BJ (cell line): Measurements from ENCODE around the gene FOXP1. TPM values are rescaled to one million over a fixed set of nuclear protein-coding genes. Genes with fewer than 3 reads are reported as not detected.

Source experiments
- CTCF ChIA-PET: fragments of 350-600 bp; formaldehyde crosslinking; extraction: SDS; loops from one replicate; lab custom pipeline; 2021; ENCODE audit warnings: antibody characterized with exemption, inconsistent platforms; lab: Yijun Ruan, JAX
- POLR2A ChIA-PET: fragments of 300-600 bp; sonication (Branson Sonifier 250); formaldehyde crosslinking; extraction: SDS; loops from one replicate; lab custom pipeline; 2021; ENCODE audit warnings: antibody characterized with exemption; lab: Charles Lee
- DNase-seq: peaks from one replicate; pipeline ENCODE4 v3.0.0-alpha.2; 2011; ENCODE audit warnings: low read depth
- H3K27me3 ChIP-seq: 2 replicates; pipeline ENCODE4 v1.6.0; 2011; ENCODE audit warnings: low read length; ENCODE audit not compliant: control insufficient read depth, insufficient read depth
- H3K36me3 ChIP-seq: 2 replicates; pipeline ENCODE4 v1.5.1; 2011; ENCODE audit warnings: low read length; ENCODE audit not compliant: control insufficient read depth, insufficient read depth
- H3K4me3 ChIP-seq: 2 replicates; pipeline ENCODE4 v1.5.1; 2011; ENCODE audit warnings: low read depth, mild to moderate bottlenecking, control low read depth, low read length
- polyA plus RNA-seq: library from polyadenylated mRNA; depleted of rRNA; stranded (reverse); fragments of >200 nt; gene quantifications from 2 replicates; pipeline ENCODE4 v1.2.3, GENCODE V29; 2011
- TF ChIP-seq, protein P1 (sequence below): IDR thresholded peaks from 2 replicates; pipeline ENCODE4 v1.5.1; 2011; ENCODE audit warnings: low read depth, mild to moderate bottlenecking, control low read depth, inconsistent platforms, low read length, moderate library complexity; ENCODE audit not compliant: insufficient read depth

Gene FOXP1
- polyA plus RNA-seq, 1 experiment = 37.0 TPM

DNA sequence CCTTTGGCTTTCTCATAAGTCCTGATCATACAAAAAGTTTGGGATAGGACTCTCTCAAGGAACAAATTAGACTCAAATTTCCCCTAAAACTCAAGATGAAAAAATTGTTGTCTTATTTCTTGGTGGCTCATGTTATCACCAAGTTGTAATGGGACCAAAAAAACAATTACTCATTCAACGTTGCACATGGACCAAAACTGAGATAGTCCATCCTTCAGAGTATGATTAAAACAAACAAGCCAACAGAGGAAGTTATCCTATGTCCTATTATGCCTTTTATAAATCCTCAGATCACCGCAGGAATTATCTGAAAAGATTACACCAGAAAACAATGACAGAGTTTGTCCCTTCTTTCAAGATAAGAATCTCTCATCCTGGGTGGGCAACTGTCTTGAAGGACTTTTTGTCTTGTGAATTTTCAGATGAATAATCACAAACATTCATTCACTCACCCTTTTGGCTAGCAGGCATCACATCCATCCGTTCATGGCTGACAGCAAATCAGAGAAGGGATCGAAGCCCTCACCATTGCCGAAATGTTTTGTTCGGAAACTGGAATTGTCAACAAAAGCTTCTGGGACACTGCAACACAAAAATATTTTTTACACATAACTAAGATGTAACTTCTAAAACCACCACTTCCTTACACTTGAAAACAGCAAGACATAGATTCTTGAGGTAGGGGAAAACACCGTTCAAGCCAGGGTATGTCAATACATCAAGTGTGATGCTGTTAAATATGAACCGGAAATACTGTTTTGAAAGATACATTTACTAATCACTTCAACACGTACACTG, 90.4 kb downstream of the FOXP1 start:
- ChIA-PET CTCF (no interaction called here), POLR2A (no interaction called here)
- no peak for DNase-seq
- no peak overlapping the region for H3K4me3 ChIP-seq
- H3K36me3 ChIP-seq = no peaks in the 10 kb centered on the region
- no peaks in the 10 kb centered on the region for H3K27me3 ChIP-seq
- TF ChIP-seq, protein P1, sequence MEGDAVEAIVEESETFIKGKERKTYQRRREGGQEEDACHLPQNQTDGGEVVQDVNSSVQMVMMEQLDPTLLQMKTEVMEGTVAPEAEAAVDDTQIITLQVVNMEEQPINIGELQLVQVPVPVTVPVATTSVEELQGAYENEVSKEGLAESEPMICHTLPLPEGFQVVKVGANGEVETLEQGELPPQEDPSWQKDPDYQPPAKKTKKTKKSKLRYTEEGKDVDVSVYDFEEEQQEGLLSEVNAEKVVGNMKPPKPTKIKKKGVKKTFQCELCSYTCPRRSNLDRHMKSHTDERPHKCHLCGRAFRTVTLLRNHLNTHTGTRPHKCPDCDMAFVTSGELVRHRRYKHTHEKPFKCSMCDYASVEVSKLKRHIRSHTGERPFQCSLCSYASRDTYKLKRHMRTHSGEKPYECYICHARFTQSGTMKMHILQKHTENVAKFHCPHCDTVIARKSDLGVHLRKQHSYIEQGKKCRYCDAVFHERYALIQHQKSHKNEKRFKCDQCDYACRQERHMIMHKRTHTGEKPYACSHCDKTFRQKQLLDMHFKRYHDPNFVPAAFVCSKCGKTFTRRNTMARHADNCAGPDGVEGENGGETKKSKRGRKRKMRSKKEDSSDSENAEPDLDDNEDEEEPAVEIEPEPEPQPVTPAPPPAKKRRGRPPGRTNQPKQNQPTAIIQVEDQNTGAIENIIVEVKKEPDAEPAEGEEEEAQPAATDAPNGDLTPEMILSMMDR = no peak

DNA sequence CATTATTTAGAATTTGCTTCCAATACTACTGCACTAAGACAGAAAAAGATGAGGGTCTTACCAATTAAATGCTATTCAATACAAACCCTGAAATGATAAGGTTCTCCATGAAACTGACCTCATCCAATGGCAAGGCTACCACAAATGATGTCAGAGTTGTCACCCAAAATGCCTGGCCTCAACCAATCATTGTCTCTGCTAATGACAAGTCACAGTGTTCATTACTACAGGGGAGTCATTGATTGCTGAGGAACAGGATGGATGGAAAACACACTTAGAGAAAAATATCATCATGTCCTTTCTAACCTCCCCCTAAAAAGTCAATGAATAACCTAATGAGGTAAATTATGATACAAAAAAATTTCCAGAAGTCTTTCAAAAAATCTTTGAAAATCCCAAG, 91.0 kb downstream of the FOXP1 start:
- DNase-seq = no peak
- TF ChIP-seq, protein P1 = no peak
- ChIA-PET CTCF (no interaction called here), POLR2A (no interaction called here)
- Histone ChIP-seq H3K4me3 (no peak overlapping the region), H3K27me3 (no peaks in the 10 kb centered on the region), H3K36me3 (no peaks in the 10 kb centered on the region)

DNA sequence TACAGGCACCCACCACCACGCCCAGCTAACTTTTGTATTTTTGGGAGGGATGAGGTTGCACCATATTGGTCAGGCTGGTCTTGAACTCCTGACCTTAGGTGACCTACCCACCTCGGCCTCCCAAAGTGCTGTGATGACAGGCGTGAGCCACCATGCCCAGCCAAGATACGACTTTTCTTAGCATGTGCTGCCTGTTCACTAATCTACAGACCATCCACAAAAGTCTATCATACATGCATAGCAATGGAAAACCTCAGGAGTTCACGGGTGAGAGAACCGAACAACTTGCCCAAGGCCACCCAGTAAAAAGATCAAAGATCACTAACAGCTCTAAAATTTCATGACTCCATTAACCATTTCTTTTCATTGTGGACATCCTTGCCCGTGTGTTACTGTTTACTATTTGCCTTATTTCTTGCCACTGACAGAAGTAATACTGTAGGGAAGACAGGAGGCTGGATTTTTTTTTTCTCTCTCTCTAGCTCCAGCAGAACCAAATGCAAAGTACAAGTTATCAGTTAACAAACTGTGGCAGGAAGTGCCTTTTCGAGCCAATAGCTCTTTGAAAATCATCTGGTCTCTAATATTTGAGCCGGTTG, 92.3 kb downstream of the FOXP1 start:
- no peak overlapping the region for H3K4me3 ChIP-seq
- no peaks in the 10 kb centered on the region for H3K27me3 ChIP-seq
- ChIA-PET CTCF (no interaction called here), POLR2A (no interaction called here)
- TF ChIP-seq, protein P1 = no peak
- no peaks in the 10 kb centered on the region for H3K36me3 ChIP-seq
- DNase-seq = no peak

DNA sequence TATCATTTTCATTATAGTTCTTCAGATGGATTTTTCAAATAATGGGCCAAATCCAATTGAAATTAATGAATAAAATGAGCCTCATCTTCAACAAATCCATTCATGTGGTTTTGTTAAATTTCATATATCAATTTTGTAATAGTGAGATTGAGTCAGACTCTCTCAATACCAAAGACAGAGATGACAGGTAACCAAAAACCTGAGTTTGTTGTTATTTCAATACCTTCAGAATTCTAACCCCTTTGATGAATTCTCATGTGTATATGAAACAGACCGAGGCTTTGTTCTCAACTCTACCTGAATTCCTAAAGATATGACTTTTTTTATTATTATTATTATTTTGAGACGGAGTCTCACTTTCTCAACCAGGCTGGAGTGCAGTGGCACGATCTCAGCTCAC, 92.8 kb downstream of the FOXP1 start:
- ChIA-PET POLR2A (no interaction called here), CTCF (no interaction called here)
- no peaks in the 10 kb centered on the region for H3K36me3 ChIP-seq
- H3K4me3 ChIP-seq = no peak overlapping the region
- no peak for DNase-seq
- TF ChIP-seq, protein P1 = no peak
- no peaks in the 10 kb centered on the region for H3K27me3 ChIP-seq

DNA sequence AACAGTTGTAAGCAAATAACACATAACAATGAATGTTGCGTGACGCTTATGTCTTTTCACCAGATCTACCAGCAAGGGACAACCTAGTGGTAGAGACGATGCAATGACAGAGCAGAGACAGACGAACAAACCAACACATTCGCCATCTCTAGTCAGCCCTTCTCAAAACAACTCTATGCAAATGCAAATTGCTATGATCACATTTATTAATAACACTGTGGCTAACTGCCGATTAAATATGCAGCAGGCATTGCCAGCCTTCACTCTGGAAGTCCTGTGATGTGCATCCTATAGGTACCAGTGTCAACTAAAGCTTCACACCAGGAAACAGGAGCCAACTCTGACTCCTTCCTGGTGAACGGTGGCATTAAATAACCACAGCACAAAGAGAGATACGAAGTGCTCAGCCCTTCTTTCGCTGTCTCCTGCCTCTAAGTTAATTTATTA, 94.2 kb downstream of the FOXP1 start:
- Histone ChIP-seq H3K27me3 (no peaks in the 10 kb centered on the region), H3K4me3 (no peak overlapping the region), H3K36me3 (no peaks in the 10 kb centered on the region)
- TF ChIP-seq, protein P1 = no peak
- CTCF ChIA-PET = no interaction called here
- POLR2A ChIA-PET = no interaction called here
- no peak for DNase-seq
